Measurements from ENCODE around the gene HTR3D. TPM values are rescaled to one million over a fixed set of nuclear protein-coding genes. Genes with fewer than 3 reads are reported as not detected.
A peak's percentile ranks its signal among the peaks of the same experiment; 100 is the strongest.

The HTR3D gene
- total and polyA plus RNA-seq, 2 experiments from 2014 or later, result not detected

- H3K27me3 ChIP-seq (replicated peaks; ENCODE audit: insufficient read depth), result no peaks in the 10 kb centered on the region
- H3F3A ChIP-seq (ENCODE audit: insufficient read depth), result no peaks in the 10 kb centered on the region
- H3K9ac ChIP-seq, result no peak overlapping the region
- no peak overlapping the region for H3K27ac ChIP-seq
- no peak overlapping the region for H3K4me2 ChIP-seq (ENCODE audit: unreplicated experiment)
- no peak overlapping the region for H2AFZ ChIP-seq
- no peak for DNase-seq
- 88 to 89% methylated on average over 11 of the region's 11 CpGs for WGBS, 2 experiments (ENCODE audit: low coverage in 1 of 2, low lambda C conversion rate in 2 of 2, missing lambda C conversion rate in 2 of 2)
- H3K36me3 ChIP-seq (ENCODE audit: low read depth), result peaks cover 14% of the 10 kb centered on the region; the same call in 1 of the 2 replicates
- H3K9me2 ChIP-seq (ENCODE audit: insufficient read depth), result no peaks in the 10 kb centered on the region
- no peaks in the 10 kb centered on the region for H3K9me3 ChIP-seq (ENCODE audit: low read depth)
- H3K79me2 ChIP-seq (ENCODE audit: insufficient read depth), result no peaks in the 10 kb centered on the region
- no peaks in the 10 kb centered on the region for H3K4me1 ChIP-seq (ENCODE audit: insufficient read depth)
- no peak overlapping the region for H3K4me3 ChIP-seq
- in situ Hi-C loops (cut with MboI), result no loop called here
- no peak for TF ChIP-seq EZH2phosphoT487 (IDR thresholded peaks at IDR 0.05; ENCODE audit: insufficient read depth, low read depth)
- no peak for TF ChIP-seq EZH2 (IDR thresholded peaks at IDR 0.05; ENCODE audit: insufficient read depth, poor library complexity, severe bottlenecking)
- H4K20me1 ChIP-seq (ENCODE audit: insufficient read depth), result no peaks in the 10 kb centered on the region
These were observed 44.4 kb upstream of the HTR3D start for GRCh38 chr3:183987000-183987600.

GRCh38 chr3:183988216-183988790, 43.2 kb upstream of the HTR3D start:
- no peak overlapping the region for H3K4me3 ChIP-seq
- no peaks in the 10 kb centered on the region for H3K9me2 ChIP-seq (ENCODE audit: insufficient read depth)
- H3F3A ChIP-seq (ENCODE audit: insufficient read depth), result no peaks in the 10 kb centered on the region
- H3K27me3 ChIP-seq (replicated peaks; ENCODE audit: insufficient read depth), result no peaks in the 10 kb centered on the region
- peaks cover 8% of the 10 kb centered on the region; the same call in 1 of the 2 replicates for H3K36me3 ChIP-seq (ENCODE audit: low read depth)
- no peak overlapping the region for H3K4me2 ChIP-seq (ENCODE audit: unreplicated experiment)
- H3K9me3 ChIP-seq (ENCODE audit: low read depth), result no peaks in the 10 kb centered on the region
- TF ChIP-seq EZH2 (IDR thresholded peaks at IDR 0.05; ENCODE audit: insufficient read depth, poor library complexity, severe bottlenecking) (no peak), EZH2phosphoT487 (IDR thresholded peaks at IDR 0.05; ENCODE audit: insufficient read depth, low read depth) (no peak)
- H3K9ac ChIP-seq, result no peak overlapping the region
- 76 to 77% methylated on average over 16 of the region's 16 CpGs for WGBS, 2 experiments (ENCODE audit: low coverage in 1 of 2, low lambda C conversion rate in 2 of 2, missing lambda C conversion rate in 2 of 2)
- H3K79me2 ChIP-seq (ENCODE audit: insufficient read depth), result no peaks in the 10 kb centered on the region
- peak; percentile 24 for DNase-seq
- no peak overlapping the region for H3K27ac ChIP-seq
- in situ Hi-C loops (cut with MboI), result no loop called here
- no peaks in the 10 kb centered on the region for H3K4me1 ChIP-seq (ENCODE audit: insufficient read depth)
- H2AFZ ChIP-seq, result no peak overlapping the region
- no peaks in the 10 kb centered on the region for H4K20me1 ChIP-seq (ENCODE audit: insufficient read depth)

- Histone ChIP-seq H3K4me3 (no peak overlapping the region), H3K9ac (no peak overlapping the region), H3K4me1 (ENCODE audit: insufficient read depth) (no peaks in the 10 kb centered on the region), H3K4me2 (ENCODE audit: unreplicated experiment) (no peak overlapping the region), H4K20me1 (ENCODE audit: insufficient read depth) (no peaks in the 10 kb centered on the region; the same call in 1 of the 2 replicates), H3F3A (ENCODE audit: insufficient read depth) (no peaks in the 10 kb centered on the region), H3K9me3 (ENCODE audit: low read depth) (no peaks in the 10 kb centered on the region), H3K27me3 (replicated peaks; ENCODE audit: insufficient read depth) (no peaks in the 10 kb centered on the region), H3K27ac (no peak overlapping the region), H3K9me2 (ENCODE audit: insufficient read depth) (no peaks in the 10 kb centered on the region), H3K79me2 (ENCODE audit: insufficient read depth) (peaks cover under 1% of the 10 kb centered on the region; the same call in 1 of the 2 replicates), H3K36me3 (ENCODE audit: low read depth) (no peaks in the 10 kb centered on the region; the same call in 1 of the 2 replicates), H2AFZ (no peak overlapping the region)
- in situ Hi-C loops (cut with MboI), result no loop called here
- 64 to 67% methylated on average over 5 of the region's 5 CpGs for WGBS, 2 experiments (ENCODE audit: low coverage in 1 of 2, low lambda C conversion rate in 2 of 2, missing lambda C conversion rate in 2 of 2)
- no peak for TF ChIP-seq EZH2 (IDR thresholded peaks at IDR 0.05; ENCODE audit: insufficient read depth, poor library complexity, severe bottlenecking)
- no peak for TF ChIP-seq EZH2phosphoT487 (IDR thresholded peaks at IDR 0.05; ENCODE audit: insufficient read depth, low read depth)
- no peak for DNase-seq
These were observed 40.1 kb upstream of the HTR3D start for GRCh38 chr3:183991403-183991802.

- H3K27ac ChIP-seq, result no peak overlapping the region
- in situ Hi-C loops (cut with MboI), result no loop called here
- 73 to 78% methylated on average over 3 of the region's 3 CpGs for WGBS, 2 experiments (ENCODE audit: low coverage in 1 of 2, low lambda C conversion rate in 2 of 2, missing lambda C conversion rate in 2 of 2)
These were observed 29.8 kb upstream of the HTR3D start for GRCh38 chr3:184001761-184002160.

More at GRCh38 chr3:184001761-184002160, 29.8 kb upstream of the HTR3D start:
- peaks cover 24% of the 10 kb centered on the region for H3K4me1 ChIP-seq (ENCODE audit: insufficient read depth)
- H3K4me3 ChIP-seq, result no peak overlapping the region
- H3K9me2 ChIP-seq (ENCODE audit: insufficient read depth), result no peaks in the 10 kb centered on the region
- H3K27me3 ChIP-seq (replicated peaks; ENCODE audit: insufficient read depth), result no peaks in the 10 kb centered on the region
- no peaks in the 10 kb centered on the region for H3K9me3 ChIP-seq (ENCODE audit: low read depth)
- H3F3A ChIP-seq (ENCODE audit: insufficient read depth), result peaks cover 19% of the 10 kb centered on the region
- no peaks in the 10 kb centered on the region for H4K20me1 ChIP-seq (ENCODE audit: insufficient read depth)
- peaks cover 68% of the 10 kb centered on the region for H3K79me2 ChIP-seq (ENCODE audit: insufficient read depth)
- no peak overlapping the region for H3K4me2 ChIP-seq (ENCODE audit: unreplicated experiment)
- no peak overlapping the region for H2AFZ ChIP-seq
- no peaks in the 10 kb centered on the region for H3K36me3 ChIP-seq (ENCODE audit: low read depth)
- H3K9ac ChIP-seq, result no peak overlapping the region
- TF ChIP-seq EZH2 (IDR thresholded peaks at IDR 0.05; ENCODE audit: insufficient read depth, poor library complexity, severe bottlenecking) (no peak), EZH2phosphoT487 (IDR thresholded peaks at IDR 0.05; ENCODE audit: insufficient read depth, low read depth) (no peak)
- no peak for DNase-seq

Data from GM23248 (cell line).